Measurements from ENCODE around the gene CD4. TPM values are rescaled to one million over a fixed set of nuclear protein-coding genes. Genes with fewer than 3 reads are reported as not detected.

CD4 gene
- total RNA-seq, 1 donor from 2014 or later: 13.4 TPM

- no peak for DNase-seq (ENCODE audit: missing footprints)
- intact Hi-C loops (cut with DNase I): no loop called here
Measured at GRCh38 chr12:6832125-6832524, 42.8 kb downstream of the CD4 start.

GRCh38 chr12:6833189-6833890 lies 44.0 kb downstream of the CD4 start:
- ATAC-seq (no peak), DNase-seq (ENCODE audit: missing footprints) (peak; percentile 73)
- intact Hi-C loops (cut with DNase I): no loop called here

More at GRCh38 chr12:6832125-6832524, 42.8 kb downstream of the CD4 start:
- no peak for ATAC-seq

- ATAC-seq (no peak), DNase-seq (ENCODE audit: missing footprints) (no peak)
- intact Hi-C loops (cut with DNase I): no loop called here
Measured at GRCh38 chr12:6834254-6834653, 44.9 kb downstream of the CD4 start.

- no peak for ATAC-seq
- DNase-seq (ENCODE audit: missing footprints): no peak
- intact Hi-C loops (cut with DNase I): no loop called here
Measured at GRCh38 chr12:6834873-6835272, 45.5 kb downstream of the CD4 start.

GRCh38 chr12:6836851-6837250 lies 47.5 kb downstream of the CD4 start:
- peak; percentile 57 for DNase-seq (ENCODE audit: missing footprints)
- intact Hi-C loops (cut with DNase I): no loop called here
- ATAC-seq: no peak

GRCh38 chr12:6837370-6838060 lies 48.2 kb downstream of the CD4 start:
- DNase-seq (ENCODE audit: missing footprints) (peak; percentile 22), ATAC-seq (no peak)
- intact Hi-C loops (cut with DNase I): no loop called here

GRCh38 chr12:6838854-6839253 lies 49.5 kb downstream of the CD4 start:
- peak; percentile 33 for DNase-seq (ENCODE audit: missing footprints)

GRCh38 chr12:6839482-6840201 lies 50.3 kb downstream of the CD4 start:
- intact Hi-C loops (cut with DNase I): no loop called here
- ATAC-seq (no peak), DNase-seq (ENCODE audit: missing footprints) (peak; percentile 30)

More at GRCh38 chr12:6838854-6839253, 49.5 kb downstream of the CD4 start:
- ATAC-seq: no peak
- intact Hi-C loops (cut with DNase I): no loop called here

GRCh38 chr12:6840330-6840729 lies 51.0 kb downstream of the CD4 start:
- ATAC-seq (no peak), DNase-seq (ENCODE audit: missing footprints) (no peak)
- intact Hi-C loops (cut with DNase I): no loop called here

- intact Hi-C loops (cut with DNase I): no loop called here
- no peak for DNase-seq (ENCODE audit: missing footprints)
- peak; percentile 14 for ATAC-seq
Measured at GRCh38 chr12:6840761-6841515, 51.6 kb downstream of the CD4 start, which contains the start of gene GNB3. Gene GNB3 (plus strand): TSS chr12:6840925. CDS start chr12:6841288, 363 bp downstream.

GRCh38 chr12:6842075-6842474 lies 52.7 kb downstream of the CD4 start:
- intact Hi-C loops (cut with DNase I): no loop called here
- DNase-seq (ENCODE audit: missing footprints) (peak; percentile 37), ATAC-seq (no peak)

GRCh38 chr12:6843118-6843902 lies 54.0 kb downstream of the CD4 start:
- ATAC-seq (no peak), DNase-seq (ENCODE audit: missing footprints) (peak; percentile 39)
- intact Hi-C loops (cut with DNase I): no loop called here

GRCh38 chr12:6845395-6845794 lies 56.1 kb downstream of the CD4 start:
- DNase-seq (ENCODE audit: missing footprints): no peak
- intact Hi-C loops (cut with DNase I): no loop called here
- no peak for ATAC-seq

GRCh38 chr12:6846316-6846869 lies 57.1 kb downstream of the CD4 start:
- intact Hi-C loops (cut with DNase I): no loop called here

GRCh38 chr12:6847676-6848075 lies 58.3 kb downstream of the CD4 start:
- DNase-seq (ENCODE audit: missing footprints) (peak; percentile 6), ATAC-seq (no peak)
- intact Hi-C loops (cut with DNase I): no loop called here

More at GRCh38 chr12:6846316-6846869, 57.1 kb downstream of the CD4 start:
- DNase-seq (ENCODE audit: missing footprints): no peak
- no peak for ATAC-seq

- intact Hi-C loops (cut with DNase I): no loop called here
- peak; percentile 8 for DNase-seq (ENCODE audit: missing footprints)
- ATAC-seq: no peak
Measured at GRCh38 chr12:6849427-6849826, 60.1 kb downstream of the CD4 start.

- intact Hi-C loops (cut with DNase I): no loop called here
- DNase-seq (ENCODE audit: missing footprints) (peak; percentile 25), ATAC-seq (no peak)
Measured at GRCh38 chr12:6849976-6850560, 60.7 kb downstream of the CD4 start.

- intact Hi-C loops (cut with DNase I): no loop called here
- DNase-seq (ENCODE audit: missing footprints) (peak; percentile 66), ATAC-seq (no peak)
Measured at GRCh38 chr12:6850796-6851152, 61.4 kb downstream of the CD4 start.
